ENCODE measurements around the gene MCU.

GRCh38 chr10:72667207-72667864, 24.6 kb upstream of the MCU start:
- TF ChIP-seq CTCF (IDR thresholded peaks at IDR 0.05 in 8 of 11, conservative IDR thresholded peaks at IDR 0.05 in 3 of 11) (no peak), POLR2A (IDR thresholded peaks at IDR 0.05) (no peak)

Measured in spleen (tissue), 7 donors.